Epithelial cell of proximal tubule (primary cell): ENCODE data around the gene SAA4. TPM values are rescaled to one million over a fixed set of nuclear protein-coding genes. Genes with fewer than 3 reads are reported as not detected.
"Not testable (repeated sequence)": the region's sequence is repeated elsewhere in the genome, so short reads cannot be mapped to it uniquely, and the experiment has no call there.

Experiments used
- DNase-seq: peaks from one replicate; pipeline ENCODE4 v3.0.0-alpha.2; 2011; ENCODE audit warnings: low read depth
- H3K4me3 ChIP-seq: 2 replicates; pipeline ENCODE4 v1.5.1; 2011; ENCODE audit warnings: low read depth, mild to moderate bottlenecking, low read length
- total RNA-seq: library from RNA; depleted of rRNA; stranded (reverse); fragments of >200 nt; gene quantifications from 2 replicates; pipeline ENCODE4 v1.2.3, GENCODE V29; 2015
- TF ChIP-seq, protein P1 (sequence below): conservative IDR thresholded peaks from 2 replicates; pipeline ENCODE4 v1.5.1; 2012; ENCODE audit warnings: low read depth, mild to moderate bottlenecking, low read length

Gene SAA4
- total RNA-seq, 1 donor from 2014 or later, result 2.8 TPM

DNA sequence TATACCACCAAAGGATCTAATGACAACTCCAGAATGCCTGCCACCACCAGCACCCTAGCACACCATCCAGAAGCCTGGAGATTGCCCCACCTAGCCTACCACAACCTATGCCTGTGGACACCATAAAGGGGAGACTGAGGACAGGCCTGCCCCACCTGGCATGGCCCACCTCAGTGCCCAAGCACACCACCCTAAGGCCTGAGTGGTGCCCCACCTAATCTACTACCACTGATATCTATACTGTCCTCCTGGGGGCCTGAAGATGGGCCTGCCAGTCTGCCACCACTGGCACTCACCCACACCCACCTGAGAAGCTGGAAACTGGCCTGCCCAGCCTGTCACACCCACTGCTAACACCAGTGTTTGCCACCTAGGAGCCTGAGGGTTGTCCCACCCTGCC, 31.8 kb downstream of the SAA4 start:
- TF ChIP-seq, protein P1, sequence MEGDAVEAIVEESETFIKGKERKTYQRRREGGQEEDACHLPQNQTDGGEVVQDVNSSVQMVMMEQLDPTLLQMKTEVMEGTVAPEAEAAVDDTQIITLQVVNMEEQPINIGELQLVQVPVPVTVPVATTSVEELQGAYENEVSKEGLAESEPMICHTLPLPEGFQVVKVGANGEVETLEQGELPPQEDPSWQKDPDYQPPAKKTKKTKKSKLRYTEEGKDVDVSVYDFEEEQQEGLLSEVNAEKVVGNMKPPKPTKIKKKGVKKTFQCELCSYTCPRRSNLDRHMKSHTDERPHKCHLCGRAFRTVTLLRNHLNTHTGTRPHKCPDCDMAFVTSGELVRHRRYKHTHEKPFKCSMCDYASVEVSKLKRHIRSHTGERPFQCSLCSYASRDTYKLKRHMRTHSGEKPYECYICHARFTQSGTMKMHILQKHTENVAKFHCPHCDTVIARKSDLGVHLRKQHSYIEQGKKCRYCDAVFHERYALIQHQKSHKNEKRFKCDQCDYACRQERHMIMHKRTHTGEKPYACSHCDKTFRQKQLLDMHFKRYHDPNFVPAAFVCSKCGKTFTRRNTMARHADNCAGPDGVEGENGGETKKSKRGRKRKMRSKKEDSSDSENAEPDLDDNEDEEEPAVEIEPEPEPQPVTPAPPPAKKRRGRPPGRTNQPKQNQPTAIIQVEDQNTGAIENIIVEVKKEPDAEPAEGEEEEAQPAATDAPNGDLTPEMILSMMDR, result no peak
- DNase-seq, result no peak
- no peak overlapping the region for H3K4me3 ChIP-seq

DNA sequence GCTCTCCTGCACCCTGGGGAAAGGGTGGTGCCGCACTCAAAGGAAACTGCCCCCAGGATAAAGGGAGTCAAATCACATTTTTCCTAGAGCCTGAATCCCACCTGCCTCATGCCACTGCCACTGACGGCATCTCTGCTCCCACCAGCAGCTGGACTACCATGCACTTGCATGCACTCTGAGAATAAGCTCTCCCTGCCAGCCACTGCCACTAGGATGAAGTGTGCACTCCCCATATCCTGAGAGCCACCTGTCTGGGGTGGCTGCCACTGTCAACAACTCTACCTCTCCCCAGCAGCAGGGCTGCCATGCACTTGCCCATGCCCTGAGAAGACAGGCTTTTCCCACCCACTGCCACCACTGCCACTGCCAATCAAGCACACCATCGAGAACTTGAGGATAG, 32.4 kb downstream of the SAA4 start:
- TF ChIP-seq, protein P1, result no peak
- H3K4me3 ChIP-seq, result no peak overlapping the region
- no peak for DNase-seq

DNA sequence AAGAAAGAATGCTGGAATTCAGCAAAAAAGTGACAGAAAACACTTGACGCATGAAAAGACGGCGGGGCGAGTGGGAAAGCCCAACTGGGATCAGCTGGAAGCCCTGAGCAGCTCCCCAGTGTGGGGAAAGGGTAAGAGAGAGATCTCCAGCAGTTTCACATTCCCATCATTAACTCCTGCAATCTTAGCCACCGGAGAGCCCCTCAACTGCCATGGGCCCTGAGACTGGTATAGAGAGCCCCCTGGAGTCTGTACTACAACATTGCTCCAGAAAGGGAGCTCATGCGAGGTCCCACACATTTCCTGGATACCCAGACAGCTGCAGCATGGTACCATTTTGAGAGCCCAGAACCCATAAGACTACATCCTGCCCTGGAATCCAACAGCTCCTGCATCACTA, 32.9 kb downstream of the SAA4 start:
- TF ChIP-seq, protein P1, result peak; percentile 67
- DNase-seq, result no peak
- no peak overlapping the region for H3K4me3 ChIP-seq

DNA sequence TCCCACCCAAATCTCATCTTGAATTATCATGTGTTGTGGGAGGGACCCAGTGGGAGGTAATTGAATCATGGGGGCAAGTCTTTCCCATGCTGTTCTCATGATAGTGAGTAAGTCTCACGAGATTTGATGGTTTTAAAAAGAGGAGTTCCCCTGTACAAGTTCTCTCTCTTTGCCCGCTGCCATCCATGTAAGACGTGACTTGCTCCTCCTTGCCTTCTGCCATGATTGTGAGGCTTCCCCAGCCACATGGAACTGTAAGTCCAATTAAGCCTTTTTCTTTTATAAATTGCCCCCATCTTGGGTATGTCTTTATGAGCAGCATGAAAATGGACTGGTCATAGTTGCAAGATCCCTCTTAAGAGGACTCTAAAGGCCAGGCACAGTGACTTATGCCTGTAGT, 38.9 kb downstream of the SAA4 start:
- not testable (repeated sequence) for DNase-seq, H3K4me3 ChIP-seq

DNA sequence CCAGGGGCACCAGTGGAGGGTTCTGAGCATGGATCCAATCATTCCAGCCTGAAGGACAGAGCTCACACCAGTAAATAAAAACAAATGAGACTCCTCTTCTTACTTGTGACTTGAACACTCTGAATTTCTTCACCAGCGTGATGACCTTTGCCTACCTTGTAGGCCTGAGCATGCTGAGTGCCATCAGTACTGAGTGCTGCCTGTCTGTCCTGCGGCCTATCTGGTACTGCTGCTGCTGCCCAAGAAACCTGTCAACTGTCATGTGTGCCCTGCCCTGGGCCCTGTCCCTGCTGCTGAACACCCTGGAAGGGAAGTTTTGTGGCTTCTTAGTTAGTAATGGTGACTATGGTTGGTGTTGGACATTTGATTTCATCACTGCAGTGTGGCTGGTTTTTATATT, 40.1 kb downstream of the SAA4 start:
- no peak for DNase-seq
- H3K4me3 ChIP-seq, result no peak overlapping the region
- TF ChIP-seq, protein P1, result no peak

DNA sequence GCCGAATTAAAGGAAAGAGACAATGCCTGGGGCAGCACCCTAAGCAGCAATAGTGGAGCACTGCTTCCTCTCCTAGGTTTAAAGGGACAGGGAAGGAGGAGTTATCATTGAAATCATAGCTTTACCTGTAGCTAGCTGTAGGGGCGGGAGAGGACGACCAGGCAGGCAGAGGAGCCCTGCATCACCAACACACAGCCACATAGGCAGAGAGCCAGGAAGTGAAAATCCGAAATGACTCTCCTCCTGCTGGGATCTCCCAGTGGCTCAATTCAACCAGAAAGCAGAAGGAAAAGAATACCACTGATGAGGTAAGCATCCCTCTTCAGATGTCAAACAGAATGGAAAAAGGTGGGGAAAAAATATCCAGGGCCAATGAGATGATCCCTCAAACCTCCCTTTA, 43.6 kb downstream of the SAA4 start:
- no peak for DNase-seq
- TF ChIP-seq, protein P1, result no peak
- no peak overlapping the region for H3K4me3 ChIP-seq

DNA sequence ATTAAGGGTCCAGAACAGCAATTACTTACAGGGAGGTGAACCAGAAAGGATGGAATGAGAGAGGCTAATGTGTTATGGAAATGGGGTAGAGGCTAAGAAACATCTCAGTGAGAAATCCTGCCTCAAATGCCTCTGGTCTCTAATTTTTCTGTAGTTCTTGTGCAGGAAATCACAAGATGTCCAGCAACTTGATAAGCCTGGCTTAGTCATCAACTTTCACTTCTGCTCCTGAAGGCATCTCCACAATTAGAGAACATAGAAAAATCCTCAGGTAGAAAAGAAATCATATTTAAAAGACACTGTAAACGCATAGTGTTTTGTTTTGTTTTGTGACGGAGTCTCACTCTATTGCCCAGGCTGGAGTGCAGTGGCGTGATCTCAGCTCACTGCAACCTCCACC, 45.2 kb downstream of the SAA4 start:
- no peak for DNase-seq
- TF ChIP-seq, protein P1, result no peak
- H3K4me3 ChIP-seq, result no peak overlapping the region

DNA sequence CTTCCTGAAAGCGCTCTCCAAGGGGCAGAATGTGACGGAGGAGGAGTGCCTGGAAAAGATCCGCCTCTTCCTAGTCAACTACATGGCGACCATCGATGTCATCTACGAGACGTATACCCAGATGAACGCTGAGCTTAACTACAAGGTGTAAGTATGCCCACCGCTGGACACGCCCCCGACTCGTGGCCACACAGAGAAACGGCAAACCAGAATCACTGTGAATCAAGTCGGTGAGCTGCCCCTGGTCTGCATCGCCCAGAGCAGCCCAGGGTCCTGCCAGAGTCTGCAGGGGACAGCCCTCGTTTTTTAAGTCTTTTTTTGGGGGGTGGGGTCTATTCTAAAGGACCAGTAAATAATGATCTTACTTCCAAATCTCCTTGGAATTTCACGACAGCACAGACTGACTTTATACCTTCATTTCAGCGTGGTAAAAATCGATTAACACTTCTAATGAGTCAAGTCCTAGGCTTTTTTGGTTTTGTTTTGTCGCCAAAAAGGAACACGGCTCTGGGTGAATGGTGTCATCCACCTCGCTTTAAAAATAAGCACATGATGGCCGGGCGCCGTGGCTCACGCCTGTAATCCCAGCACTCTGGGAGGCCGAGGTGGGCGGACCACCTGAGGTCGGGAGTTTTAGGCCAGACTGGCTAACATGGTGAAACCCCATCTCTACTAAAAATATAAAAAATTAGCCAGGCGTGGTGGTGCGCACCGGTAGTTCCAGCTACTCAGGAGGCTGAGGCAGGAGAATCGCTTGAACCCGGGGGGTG, 46.9 kb downstream of the SAA4 start:
- not testable (repeated sequence) for H3K4me3 ChIP-seq, DNase-seq
